ENCODE measurements around the gene S100G.

S100G gene

GRCh38 chrX:16639966-16640365 lies 10.0 kb upstream of the S100G start:
- no peak for DNase-seq (ENCODE audit: extremely low spot score)
- POLR2A ChIA-PET, result no interaction called here
- TF ChIP-seq PKNOX1 (IDR thresholded peaks at IDR 0.05) (no peak), FOXK2 (IDR thresholded peaks at IDR 0.05) (no peak), ARNT (IDR thresholded peaks at IDR 0.05) (no peak), BHLHE40 (IDR thresholded peaks at IDR 0.05; ENCODE audit: borderline replicate concordance) (no peak), LEF1 (IDR thresholded peaks at IDR 0.05; ENCODE audit: borderline replicate concordance) (no peak), FOXA1 (IDR thresholded peaks at IDR 0.05) (no peak), SUZ12 (IDR thresholded peaks at IDR 0.05) (no peak), CTBP1 (IDR thresholded peaks at IDR 0.05; ENCODE audit: borderline replicate concordance) (no peak), SP1 (IDR thresholded peaks at IDR 0.05) (no peak)
- CTCF ChIA-PET, result no interaction called here

GRCh38 chrX:16640823-16641222 lies 9.1 kb upstream of the S100G start:
- no peak for DNase-seq (ENCODE audit: extremely low spot score)
- POLR2A ChIA-PET, result no interaction called here
- no peak for TF ChIP-seq FOXM1 (IDR thresholded peaks at IDR 0.05; ENCODE audit: borderline replicate concordance)
- CTCF ChIA-PET, result no interaction called here

GRCh38 chrX:16643176-16643575 lies 6.8 kb upstream of the S100G start:
- CTCF ChIA-PET, result interaction anchor here (0.9 kb wide), 1 partner anchor 198 kb away, joined by 3 read pairs; no protein-coding TSS in a partner anchor
- no peak for DNase-seq (ENCODE audit: extremely low spot score)
- POLR2A ChIA-PET, result no interaction called here
- TF ChIP-seq FOXK2 (IDR thresholded peaks at IDR 0.05), result no peak
- TF ChIP-seq ELF4 (IDR thresholded peaks at IDR 0.05), result no peak
- no peak for TF ChIP-seq TARDBP (IDR thresholded peaks at IDR 0.05)
- TF ChIP-seq LEF1 (IDR thresholded peaks at IDR 0.05; ENCODE audit: borderline replicate concordance), result no peak
- no peak for TF ChIP-seq FOXM1 (IDR thresholded peaks at IDR 0.05; ENCODE audit: borderline replicate concordance)
- no peak for TF ChIP-seq L3MBTL2 (conservative IDR thresholded peaks at IDR 0.05)

GRCh38 chrX:16646366-16647138 lies 3.4 kb upstream of the S100G start:
- ChIA-PET POLR2A (no interaction called here), CTCF (no interaction called here)
- no peak for TF ChIP-seq FOXK2 (IDR thresholded peaks at IDR 0.05)
- no peak for TF ChIP-seq L3MBTL2 (conservative IDR thresholded peaks at IDR 0.05)
- TF ChIP-seq SUZ12 (IDR thresholded peaks at IDR 0.05), result no peak
- no peak for TF ChIP-seq NFRKB (IDR thresholded peaks at IDR 0.05)
- no peak for TF ChIP-seq TARDBP (IDR thresholded peaks at IDR 0.05)
- no peak for TF ChIP-seq LEF1 (IDR thresholded peaks at IDR 0.05; ENCODE audit: borderline replicate concordance)
- TF ChIP-seq ZNF384 (IDR thresholded peaks at IDR 0.05), result no peak
- TF ChIP-seq CTBP1 (IDR thresholded peaks at IDR 0.05; ENCODE audit: borderline replicate concordance), result no peak
- TF ChIP-seq HDGF (IDR thresholded peaks at IDR 0.05; ENCODE audit: borderline replicate concordance), result no peak
- TF ChIP-seq PKNOX1 (IDR thresholded peaks at IDR 0.05), result no peak
- no peak for TF ChIP-seq FOXM1 (IDR thresholded peaks at IDR 0.05; ENCODE audit: borderline replicate concordance)
- TF ChIP-seq FOXA1 (IDR thresholded peaks at IDR 0.05), result no peak
- no peak for TF ChIP-seq ELF4 (IDR thresholded peaks at IDR 0.05)
- TF ChIP-seq BHLHE40 (IDR thresholded peaks at IDR 0.05; ENCODE audit: borderline replicate concordance), result no peak
- no peak for TF ChIP-seq SP1 (IDR thresholded peaks at IDR 0.05)
- TF ChIP-seq ARNT (IDR thresholded peaks at IDR 0.05), result no peak
- DNase-seq (ENCODE audit: extremely low spot score), result no peak

GRCh38 chrX:16651391-16652024 lies 1.6 kb downstream of the S100G start:
- no peak for DNase-seq (ENCODE audit: extremely low spot score)
- POLR2A ChIA-PET, result interaction anchor here (0.8 kb wide), 1 partner anchor 68 kb away, joined by 3 read pairs; the partner anchor contains the start of gene SYAP1

More at GRCh38 chrX:16651391-16652024, 1.6 kb downstream of the S100G start:
- CTCF ChIA-PET, result no interaction called here
- TF ChIP-seq ELF4 (IDR thresholded peaks at IDR 0.05) (no peak), HDGF (IDR thresholded peaks at IDR 0.05; ENCODE audit: borderline replicate concordance) (no peak), CTBP1 (IDR thresholded peaks at IDR 0.05; ENCODE audit: borderline replicate concordance) (no peak), SUZ12 (IDR thresholded peaks at IDR 0.05) (no peak), ZNF384 (IDR thresholded peaks at IDR 0.05) (no peak), FOXK2 (IDR thresholded peaks at IDR 0.05) (no peak), FOXM1 (IDR thresholded peaks at IDR 0.05; ENCODE audit: borderline replicate concordance) (no peak), PKNOX1 (IDR thresholded peaks at IDR 0.05) (no peak), LEF1 (IDR thresholded peaks at IDR 0.05; ENCODE audit: borderline replicate concordance) (no peak), TARDBP (IDR thresholded peaks at IDR 0.05) (no peak), ARNT (IDR thresholded peaks at IDR 0.05) (no peak), SP1 (IDR thresholded peaks at IDR 0.05) (no peak)

All from HEK293T (cell line).